Hair follicle dermal papilla cell (primary cell): ENCODE results near the gene SLC8A2. TPM values are rescaled to one million over a fixed set of nuclear protein-coding genes. Genes with fewer than 3 reads are reported as not detected.

Experiments used
- total RNA-seq: library from RNA; depleted of rRNA; stranded (reverse); fragments of >200 nt; gene quantifications from 2 replicates; pipeline ENCODE4 v1.2.3, GENCODE V29; 2012

SLC8A2 gene
- total RNA-seq = 0.97 TPM in 1 of 2 replicates, not detected in the other

DNA sequence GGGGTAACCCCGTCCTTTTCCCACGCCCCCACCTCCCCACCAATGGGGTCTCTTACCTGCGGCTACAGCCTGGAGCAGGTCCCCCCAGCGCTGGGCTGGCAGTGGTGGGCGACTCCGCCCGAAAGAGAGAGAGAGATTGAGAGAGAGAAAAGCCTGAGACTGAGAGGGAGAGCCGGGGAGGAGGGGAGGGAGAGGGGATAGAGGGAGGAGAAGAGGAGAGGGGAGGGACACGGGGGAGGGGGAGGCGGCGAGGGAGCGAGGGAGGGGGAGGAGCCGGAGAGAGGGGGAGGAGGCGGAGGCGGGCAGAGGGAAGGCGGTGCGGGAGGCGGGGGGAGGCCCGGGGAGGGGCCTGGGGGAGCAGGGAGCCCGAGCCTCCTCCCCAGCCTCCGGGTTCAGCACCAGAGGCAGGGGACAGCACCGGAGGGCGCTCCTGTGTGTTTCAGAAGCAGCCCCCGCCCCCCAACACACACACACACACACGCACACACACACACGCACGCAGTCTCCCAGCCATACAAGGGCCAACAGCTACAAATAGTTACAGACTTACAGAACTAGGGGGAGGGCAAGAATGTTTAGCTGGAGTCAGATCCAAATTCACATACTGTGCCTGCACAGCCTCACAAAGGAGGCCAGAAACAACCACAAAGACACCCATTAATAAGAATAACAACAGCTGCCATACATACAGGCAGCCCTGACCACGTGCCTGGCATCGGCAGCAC lies at the start of gene SLC8A2:
Gene SLC8A2, minus strand, starts transcription at position 161 of the 725 bp plus-strand sequence. CDS start 5,490 bp downstream, outside the sequence.

GRCh38 chr19:47514869-47515588 lies 43.3 kb upstream of the SLC8A2 start, which contains the start of gene NAPA:
Gene NAPA, minus strand, starts transcription at chr19:47515063. Its CDS starts 123 bp downstream, at chr19:47514940.

DNA sequence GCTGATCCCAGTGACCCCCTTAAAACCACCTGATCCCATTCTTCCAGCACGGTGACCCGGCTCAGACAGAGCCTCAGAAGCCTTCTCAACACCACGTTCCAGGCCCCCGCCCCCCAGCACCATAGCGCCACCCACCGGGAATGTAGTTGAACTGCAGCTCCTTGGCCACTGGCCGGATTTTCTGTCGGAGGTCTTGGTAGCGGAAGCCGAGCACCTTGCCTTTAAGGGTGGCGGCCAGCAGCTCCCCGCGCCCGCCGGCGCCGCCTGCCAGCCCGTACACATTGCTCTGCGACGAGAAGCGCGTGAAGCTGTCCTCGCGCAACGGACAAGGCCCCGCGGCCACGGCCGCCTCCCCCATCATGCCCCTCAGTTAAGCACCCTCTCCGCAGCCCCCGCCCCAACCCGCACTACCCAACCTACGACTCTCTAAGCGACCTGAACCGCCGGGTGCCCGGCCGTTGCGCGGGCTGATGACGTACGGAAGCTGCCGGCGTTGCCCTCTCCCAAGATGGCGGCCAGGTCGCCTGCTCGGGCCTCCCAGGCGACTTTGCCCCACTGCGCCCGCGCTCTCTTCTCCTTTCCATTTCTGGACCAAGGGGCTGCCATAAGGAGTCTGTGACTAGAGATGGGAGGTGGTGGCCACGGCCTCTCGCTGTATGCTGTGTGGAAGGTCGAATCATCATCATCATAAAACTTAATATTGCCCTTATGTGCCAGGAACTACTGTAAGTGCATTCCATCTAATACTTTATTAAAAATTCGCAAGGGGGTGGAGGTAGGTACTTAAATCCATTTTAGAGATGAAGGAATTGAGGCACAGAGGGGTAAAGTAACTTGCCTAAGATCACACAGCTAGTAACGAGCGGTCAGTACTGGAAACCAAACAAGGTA lies 12.4 kb upstream of the SLC8A2 start, which contains the start of gene KPTN:
Gene KPTN, minus strand, starts transcription at position 420 of the 891 bp plus-strand sequence. Its CDS starts 59 bp downstream, at position 361.

DNA sequence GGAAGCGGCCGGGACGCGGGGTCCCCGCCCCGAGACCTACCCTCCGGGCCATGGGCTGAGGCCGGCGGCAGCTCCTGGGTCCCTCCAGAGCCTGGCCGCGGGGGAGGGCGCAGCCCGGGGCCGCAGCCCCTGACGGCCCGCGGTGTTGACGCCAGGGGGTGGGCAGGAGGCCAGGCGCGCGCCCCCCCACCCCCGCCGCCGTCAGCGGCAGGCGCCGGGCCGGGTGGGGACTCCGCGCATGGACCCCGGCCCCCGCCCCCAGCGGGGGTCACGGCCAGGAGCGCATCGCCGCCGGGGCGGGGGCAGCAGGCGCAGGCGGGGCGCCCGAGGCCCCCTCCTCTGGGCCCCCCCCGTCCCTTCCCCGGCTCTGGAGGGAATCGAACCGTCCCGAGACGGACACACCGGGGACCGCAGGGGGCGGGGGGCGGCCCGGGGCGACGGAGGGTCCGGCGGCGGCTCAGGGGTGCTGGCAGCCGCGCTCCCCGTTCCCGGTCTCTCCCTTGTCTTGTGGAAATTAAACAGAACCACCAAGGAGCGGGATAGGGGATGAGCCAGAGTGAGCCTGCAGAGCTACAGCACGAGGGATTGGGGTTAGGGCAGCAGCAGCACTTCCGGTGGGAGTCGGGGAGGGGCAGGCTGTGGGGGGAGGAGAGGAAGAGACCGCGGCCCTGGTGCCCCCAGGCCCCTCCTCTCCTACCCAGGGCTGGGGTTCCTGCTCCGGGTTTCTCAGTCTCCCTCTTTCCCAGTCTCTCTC lies 52.5 kb downstream of the SLC8A2 start, which contains the start of gene MEIS3:
Gene MEIS3, minus strand, starts transcription at position 498 of the 754 bp plus-strand sequence. Its CDS starts 446 bp downstream, at position 52.

Other genes with a start within 250 kb of the SLC8A2 start
- 6.3 and 8.9 TPM in 2 replicates for gene BBC3, start 240.7 kb downstream of the SLC8A2 start, total RNA-seq
- gene CCDC9, start 215.4 kb downstream of the SLC8A2 start, total RNA-seq = 9.6 and 13.4 TPM in 2 replicates
- gene INAFM1, start 197.0 kb downstream of the SLC8A2 start, total RNA-seq = 2.6 and 2.9 TPM in 2 replicates
- 0.49 TPM in 1 of 2 replicates, not detected in the other for gene C5AR1, start 162.0 kb downstream of the SLC8A2 start, total RNA-seq
- 0.32 and 0.49 TPM in 2 replicates for gene C5AR2, start 139.7 kb downstream of the SLC8A2 start, total RNA-seq
- 12.8 and 16.7 TPM in 2 replicates for gene DHX34, start 122.6 kb downstream of the SLC8A2 start, total RNA-seq
- 36.7 and 51.6 TPM in 2 replicates for gene MEIS3, start 52.4 kb downstream of the SLC8A2 start, total RNA-seq
- 2.6 and 2.8 TPM in 2 replicates for gene KPTN, start 12.3 kb upstream of the SLC8A2 start, total RNA-seq
- gene NAPA, start 43.2 kb upstream of the SLC8A2 start, total RNA-seq = 81.9 and 117 TPM in 2 replicates
- not detected in 2 replicates for gene ZNF541, start 101.3 kb upstream of the SLC8A2 start, total RNA-seq
- gene BICRA, start 137.2 kb upstream of the SLC8A2 start, total RNA-seq = 12.0 and 14.9 TPM in 2 replicates
- gene EHD2, start 241.5 kb upstream of the SLC8A2 start, total RNA-seq = 230 and 251 TPM in 2 replicates